Right forelimb (tissue), 1 donor: ENCODE data around the gene PRICKLE4.
"Not testable (repeated sequence)": the region's sequence is repeated elsewhere in the genome, so short reads cannot be mapped to it uniquely, and the experiment has no call there.

ENCODE experiments used
- DNase-seq: peaks from one replicate; pipeline ENCODE4 v3.0.0-alpha.2; 2018

PRICKLE4 gene

GRCh38 chr6:41746107-41746506 lies 34.5 kb upstream of the PRICKLE4 start:
- no peak for DNase-seq

GRCh38 chr6:41747256-41748101 lies 33.1 kb upstream of the PRICKLE4 start, which contains the start of gene PGC:
PGC (minus strand) TSS chr6:41747397; CDS start chr6:41747334, 63 bp downstream.
- DNase-seq = no peak

- DNase-seq = no peak
These were observed 32.5 kb upstream of the PRICKLE4 start for GRCh38 chr6:41748102-41748477.

GRCh38 chr6:41748542-41748941 lies 32.0 kb upstream of the PRICKLE4 start:
- no peak for DNase-seq

- DNase-seq = no peak
These were observed 30.2 kb upstream of the PRICKLE4 start for GRCh38 chr6:41750374-41750773.

- no peak for DNase-seq
These were observed 24.7 kb upstream of the PRICKLE4 start for GRCh38 chr6:41755895-41756294.

- DNase-seq = no peak
These were observed 24.2 kb upstream of the PRICKLE4 start for GRCh38 chr6:41756354-41756753.

GRCh38 chr6:41757271-41757670 lies 23.3 kb upstream of the PRICKLE4 start:
- no peak for DNase-seq

- DNase-seq = no peak
These were observed 22.5 kb upstream of the PRICKLE4 start for GRCh38 chr6:41757931-41758640.

GRCh38 chr6:41758641-41759035 lies 21.9 kb upstream of the PRICKLE4 start:
- DNase-seq = no peak

- DNase-seq = no peak
These were observed 21.3 kb upstream of the PRICKLE4 start for GRCh38 chr6:41759106-41759904.

- DNase-seq = no peak
These were observed 20.5 kb upstream of the PRICKLE4 start for GRCh38 chr6:41759905-41760579.

- no peak for DNase-seq
These were observed 17.1 kb upstream of the PRICKLE4 start for GRCh38 chr6:41763470-41763869.

GRCh38 chr6:41766043-41766664 lies 14.4 kb upstream of the PRICKLE4 start:
- not testable (repeated sequence) for DNase-seq

- DNase-seq = no peak
These were observed 13.3 kb upstream of the PRICKLE4 start for GRCh38 chr6:41767112-41767833.

- no peak for DNase-seq
These were observed 11.9 kb upstream of the PRICKLE4 start for GRCh38 chr6:41768545-41769308.

- DNase-seq = no peak
These were observed 11.2 kb upstream of the PRICKLE4 start for GRCh38 chr6:41769376-41769775.

GRCh38 chr6:41770381-41771057 lies 10.1 kb upstream of the PRICKLE4 start:
- DNase-seq = no peak

GRCh38 chr6:41771058-41771983 lies 9.3 kb upstream of the PRICKLE4 start:
- no peak for DNase-seq
